Pancreas (tissue), 10 donors: Measurements from ENCODE around the gene CRABP1. TPM values are rescaled to one million over a fixed set of nuclear protein-coding genes. Genes with fewer than 3 reads are reported as not detected.
"Not testable (repeated sequence)": the region's sequence is repeated elsewhere in the genome, so short reads cannot be mapped to it uniquely, and the experiment has no call there.

Experiments used
- ATAC-seq, 4 donors: fragments of 200-7000 bp; cut with Tn5 transposase; one replicate each; pipeline versions ENCODE4 v1.8.0 to v1.9.1; 2020; ENCODE audit warnings: mild to moderate bottlenecking in 4 of 4, moderate library complexity in 4 of 4
- DNase-seq, 6 donors: peaks; one replicate each; pipeline ENCODE4 v3.0.0-alpha.2; 2020
- FAIRE-seq: peaks from 2 replicates; lab custom pipeline; 2012; peaks lifted over from hg19 to GRCh38; lab: Jason Lieb, UNC
- H3K27ac ChIP-seq, 4 donors: fragments of 200-600 bp; sonication (generic); 1 replicate in 3 of 4; 2 replicates in 1 of 4; pipeline versions ENCODE4 v1.5.0 to v1.8.0; 2020
- H3K27me3 ChIP-seq, 4 donors: fragments of 200-600 bp; one replicate each; pipeline ENCODE4 v1.8.0; 2021
- H3K36me3 ChIP-seq, 3 donors: fragments of 200-600 bp; sonication (generic) in 1 of 3; one replicate each; pipeline versions ENCODE4 v1.5.0 to v1.8.0; 2020 to 2021
- H3K4me1 ChIP-seq, 3 donors: fragments of 200-600 bp; one replicate each; pipeline ENCODE4 v1.8.0; 2021
- H3K4me3 ChIP-seq, 4 donors: fragments of 200-600 bp; sonication (generic) in 2 of 4; one replicate each; pipeline versions ENCODE4 v1.5.0 to v1.8.0; 2020 to 2021
- H3K9me3 ChIP-seq, 4 donors: fragments of 200-600 bp; one replicate each; pipeline ENCODE4 v1.8.0; 2021
- CTCF ChIP-seq, 4 donors: fragments of 200-600 bp; sonication (generic) in 3 of 4; IDR thresholded peaks; one replicate each; pipeline versions ENCODE4 v1.5.0 to v1.8.0; 2021; ENCODE audit warnings: antibody characterized with exemption in 4 of 4
- WGBS, 2 donors: extraction: QIAGEN DNeasy Blood & Tissue Kit; methylation state at CpG; one replicate each; pipeline ENCODE4 v1.1.7; 2013; 5-methylcytosine and 5-hydroxymethylcytosine counted together
- intact Hi-C, 3 donors: fragments of 100-400 bp; cut with DNase I; formaldehyde crosslinking; loops; one replicate each; pipeline versions ENCODE4 v1.11.1 to v1.14.2; 2022
- polyA plus RNA-seq, 2 donors: library from polyadenylated mRNA; stranded (reverse); fragments of 200-250 nt; gene quantifications; one replicate each; pipeline ENCODE4 v1.2.3, GENCODE V29; 2013
- total RNA-seq, 6 donors: library from RNA; stranded (reverse); fragmentation: NEBNext Ultra II Directional in 4 of 6; extraction: Animal tissue kit (Norgen Biotek cat#: 25700) in 4 of 6; gene quantifications; one replicate each; pipeline versions ENCODE4 v1.2.1 to v1.2.4, GENCODE V29; 2021 to 2023
- donor health status: healthy with polysubstance abuse.
- donor health status: DM: no; HTN: no; CAD: no; lungs with moderate emphysema.
- donor health status: DM: no; HTN: no; CAD: no.
- donor health status: control.
- donor health status: control.
- donor health status: Bipolar disorder and iron deficiency.
- donor health status: DM: yes; HTN: yes; CAD: no.
- donor health status: DM: no; HTN: no; CAD: no.
- donor health status: DM: no; HTN: no; CAD: no.
- donor health status: DM: yes; HTN: yes; CAD: no.

CRABP1 gene
- total and polyA plus RNA-seq, 8 donors: 0.20 to 11.8 (median 0.37) TPM; not detected in 3

- no peaks in the 10 kb centered on the region for H3K9me3 ChIP-seq
- no peak for TF ChIP-seq CTCF (IDR thresholded peaks at IDR 0.05)
- DNase-seq (peak in 2 of 6 donors; percentile 24 to 49), FAIRE-seq (no peak), ATAC-seq (peak in 3 of 4 donors; percentile 77 to 83 (median 81))
- H3K27me3 ChIP-seq: no peaks in the 10 kb centered on the region
- no peak overlapping the region for H3K4me3 ChIP-seq
- intact Hi-C loops: no loop called here
- no peaks in the 10 kb centered on the region for H3K36me3 ChIP-seq
- H3K4me1 ChIP-seq: peaks cover 0 to 5% (median 0%) of the 10 kb centered on the region in 3 donors
- no peak overlapping the region for H3K27ac ChIP-seq
- WGBS, 2 donors: 54 to 56% methylated on average over 14 of the region's 14 CpGs
These were observed 34.6 kb downstream of the CRABP1 start for GRCh38 chr15:78374436-78375393.

DNA sequence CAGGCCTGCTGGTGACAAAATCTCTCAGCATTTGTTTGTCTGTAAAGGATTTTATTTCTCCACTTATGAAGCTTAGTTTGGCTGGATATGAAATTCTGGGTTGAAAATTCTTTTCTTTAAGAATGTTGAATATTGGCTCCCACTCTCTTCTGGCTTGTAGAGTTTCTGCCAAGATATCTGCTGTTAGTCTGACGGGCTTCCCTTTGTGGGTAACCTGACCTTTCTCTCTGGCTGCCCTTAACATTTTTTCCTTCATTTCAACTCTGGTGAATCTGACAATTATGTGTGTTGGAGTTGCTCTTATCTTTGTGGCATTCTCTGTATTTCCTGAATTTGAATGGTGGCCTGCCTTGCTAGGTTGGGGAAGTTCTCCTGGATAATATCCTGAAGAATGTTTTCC is 40.0 kb downstream of the CRABP1 start:
- DNase-seq: not testable (repeated sequence)

DNA sequence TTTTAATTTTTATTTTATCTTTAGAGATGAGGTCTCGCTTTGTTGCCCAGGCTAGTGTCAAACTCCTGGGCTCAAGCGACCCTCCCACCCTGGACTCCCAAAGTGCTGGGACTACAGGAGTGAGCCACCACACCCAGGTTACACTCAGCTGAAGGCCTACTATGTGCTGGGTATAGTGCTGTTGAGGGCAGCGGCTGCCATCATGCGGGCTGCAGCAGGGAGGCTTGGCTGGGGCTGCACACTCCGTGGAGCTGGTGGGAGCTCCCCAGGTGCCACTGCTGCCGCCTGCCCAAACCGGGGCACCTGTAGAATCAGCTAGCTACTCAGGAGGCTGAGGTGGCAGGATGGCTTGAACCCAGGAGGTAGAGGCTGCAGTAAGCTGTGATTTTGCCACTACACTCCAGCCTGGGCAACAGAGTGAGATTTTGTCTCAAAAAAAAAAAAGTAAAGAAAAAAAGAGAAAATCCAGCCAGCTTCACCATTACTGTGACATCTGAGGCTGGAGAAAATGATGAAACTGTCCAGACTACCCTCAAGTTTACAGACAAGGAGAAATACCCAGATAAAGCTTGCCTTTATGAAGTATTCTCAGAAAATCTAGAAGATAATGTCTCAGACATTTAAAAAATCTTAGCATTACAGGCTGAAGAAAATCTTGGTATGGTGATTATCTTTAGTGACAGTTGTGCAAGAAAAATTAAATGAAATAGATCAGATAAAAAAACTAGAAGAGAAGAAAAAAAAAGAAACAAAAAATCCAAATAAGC is 42.1 kb downstream of the CRABP1 start:
- H3K4me1 ChIP-seq: no peaks in the 10 kb centered on the region
- ATAC-seq (no peak), FAIRE-seq (no peak), DNase-seq (no peak)
- no peaks in the 10 kb centered on the region for H3K36me3 ChIP-seq
- no peak overlapping the region for H3K4me3 ChIP-seq
- H3K27ac ChIP-seq: no peak overlapping the region
- TF ChIP-seq CTCF (IDR thresholded peaks at IDR 0.05): no peak
- peaks cover 0 to 8% (median 0%) of the 10 kb centered on the region in 4 donors for H3K27me3 ChIP-seq
- 67 to 75% methylated on average over 7 of the region's 7 CpGs for whole genome bisulfite sequencing, 2 donors
- intact Hi-C loops: no loop called here
- H3K9me3 ChIP-seq: no peaks in the 10 kb centered on the region

More for the DNA sequence above, 40.0 kb downstream of the CRABP1 start:
- H3K4me3 ChIP-seq, H3K27ac ChIP-seq, H3K9me3 ChIP-seq, H3K36me3 ChIP-seq, intact Hi-C loops, FAIRE-seq, H3K27me3 ChIP-seq, H3K4me1 ChIP-seq, ATAC-seq: not testable (repeated sequence)
- 63 to 70% methylated on average over 1 of the region's 1 CpG for WGBS, 2 donors

GRCh38 chr15:78384651-78385050 is 44.5 kb downstream of the CRABP1 start:
- Histone ChIP-seq H3K27ac (no peak overlapping the region), H3K4me3 (no peak overlapping the region), H3K27me3 (peaks cover 0 to 8% (median 0%) of the 10 kb centered on the region in 4 donors), H3K4me1 (no peaks in the 10 kb centered on the region), H3K36me3 (no peaks in the 10 kb centered on the region), H3K9me3 (no peaks in the 10 kb centered on the region)
- no peak for DNase-seq
- intact Hi-C loops: no loop called here
- TF ChIP-seq CTCF (IDR thresholded peaks at IDR 0.05): no peak
- no peak for FAIRE-seq
- 83 to 88% methylated on average over 7 of the region's 7 CpGs for WGBS, 2 donors
- no peak for ATAC-seq

DNA sequence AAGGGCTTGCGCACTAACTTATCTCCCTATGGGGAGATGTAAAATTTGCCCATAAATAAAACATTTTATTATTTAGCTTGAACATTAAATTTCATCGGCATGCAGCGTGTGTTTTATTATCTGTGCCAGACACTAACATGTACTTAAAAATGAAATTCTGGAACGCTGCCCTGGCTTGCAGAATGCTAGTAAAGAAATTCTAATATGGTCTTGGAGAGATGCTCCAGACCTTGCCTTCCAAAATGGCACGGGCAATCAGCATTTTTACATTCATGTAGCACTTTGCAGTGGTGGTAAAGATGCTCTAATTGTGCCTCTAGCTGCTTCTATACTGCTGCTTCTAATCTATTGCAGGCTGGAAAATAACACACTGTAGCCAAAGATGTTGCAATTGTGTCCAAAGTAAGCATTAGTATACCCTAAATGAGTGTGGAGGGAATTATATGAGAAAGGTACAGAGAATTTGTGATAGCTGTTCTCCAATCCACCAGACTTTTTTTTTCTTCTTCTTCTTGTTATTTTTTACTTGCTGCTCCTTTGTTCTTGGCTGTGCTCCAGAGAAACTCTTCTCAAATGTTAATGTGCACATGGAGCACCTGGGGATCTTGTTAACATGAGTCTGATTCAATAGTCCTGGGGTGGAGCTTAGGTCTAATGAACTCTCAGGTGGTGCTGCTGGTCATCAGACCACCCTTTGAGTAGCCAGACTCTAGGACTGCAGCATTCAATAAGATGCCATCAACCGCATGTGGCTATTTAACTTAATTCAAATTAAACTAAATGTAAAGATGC is 47.3 kb downstream of the CRABP1 start:
- Histone ChIP-seq H3K27me3 (peaks cover 0 to 4% (median 0%) of the 10 kb centered on the region in 4 donors), H3K9me3 (no peaks in the 10 kb centered on the region), H3K36me3 (no peaks in the 10 kb centered on the region), H3K4me3 (no peak overlapping the region), H3K27ac (no peak overlapping the region), H3K4me1 (no peaks in the 10 kb centered on the region)
- ATAC-seq (no peak), DNase-seq (no peak), FAIRE-seq (no peak)
- no peak for TF ChIP-seq CTCF (IDR thresholded peaks at IDR 0.05)
- intact Hi-C loops: no loop called here
- WGBS, 2 donors: 61 to 68% methylated on average over 6 of the region's 6 CpGs
